ENCODE results near the gene SOX9.

DNA sequence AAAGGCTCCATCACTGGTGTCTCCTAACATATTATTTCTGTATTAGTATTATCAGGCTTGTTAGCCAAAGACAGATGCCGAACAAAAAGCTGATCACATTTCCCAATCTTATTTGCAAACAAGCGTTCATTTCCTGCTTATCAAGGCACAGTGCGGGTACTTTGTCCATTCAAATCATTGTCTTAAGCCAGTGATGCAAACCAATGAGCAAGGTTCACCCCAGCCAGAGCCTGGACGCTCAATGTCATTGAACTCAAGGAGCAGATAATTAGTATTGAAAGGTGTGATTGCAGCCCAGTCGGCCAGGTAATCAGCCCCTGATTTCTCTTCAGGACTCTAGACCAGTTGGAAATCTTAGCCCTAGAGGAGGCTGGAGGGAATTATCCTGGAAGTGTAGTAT, 20.4 kb upstream of the SOX9 start:
- no peak for TF ChIP-seq ARNTL (CRISPR knock-in tag; IDR thresholded peaks at IDR 0.05; ENCODE audit: borderline replicate concordance, low read depth)
- no peak for TF ChIP-seq TOX (CRISPR knock-in tag; IDR thresholded peaks at IDR 0.05; ENCODE audit: borderline replicate concordance)
- no peak for TF ChIP-seq ZFP30 (CRISPR knock-in tag; IDR thresholded peaks at IDR 0.05)

Data from SK-N-SH treated with all-trans-retinoic acid at 6 μM for 48 hours (cell line).